Heart right ventricle (tissue), 16 donors: ENCODE results near the gene IL27RA. TPM values are rescaled to one million over a fixed set of nuclear protein-coding genes. Genes with fewer than 3 reads are reported as not detected.
A peak's percentile ranks its signal among the peaks of the same experiment; 100 is the strongest.
"Not testable (repeated sequence)": the region's sequence is repeated elsewhere in the genome, so short reads cannot be mapped to it uniquely, and the experiment has no call there.

Experiments
- ATAC-seq, 8 donors: fragments of 200-7000 bp; cut with Tn5 transposase; one replicate each; pipeline ENCODE4 v1.9.1; 2020; ENCODE audit warnings: mild to moderate bottlenecking in 8 of 8, moderate library complexity in 8 of 8, moderate number of reproducible peaks in 1 of 8
- DNase-seq, 2 donors: peaks; one replicate each; pipeline ENCODE4 v3.0.0-alpha.2; 2020
- H3K27ac ChIP-seq, 10 donors: fragments of 200-600 bp; sonication (generic) in 2 of 10; one replicate each; pipeline versions ENCODE4 v1.5.0 to v1.8.0; 2020 to 2022; ENCODE audit warnings: mild to moderate bottlenecking in 3 of 10
- H3K27me3 ChIP-seq, 7 donors: fragments of 200-600 bp; one replicate each; pipeline ENCODE4 v1.8.0; 2021 to 2022; ENCODE audit warnings: mild to moderate bottlenecking in 2 of 7
- H3K36me3 ChIP-seq, 9 donors: fragments of 200-600 bp; sonication (generic) in 1 of 9; one replicate each; pipeline versions ENCODE4 v1.5.0 to v1.8.0; 2020 to 2022; ENCODE audit warnings: mild to moderate bottlenecking in 2 of 9
- H3K4me1 ChIP-seq, 9 donors: fragments of 200-600 bp; sonication (generic) in 1 of 9; one replicate each; pipeline versions ENCODE4 v1.5.0 to v1.8.0; 2020 to 2022; ENCODE audit warnings: mild to moderate bottlenecking in 4 of 9
- H3K4me3 ChIP-seq, 10 donors: fragments of 200-600 bp; sonication (generic) in 2 of 10; one replicate each; pipeline versions ENCODE4 v1.5.0 to v1.8.0; 2020 to 2022; ENCODE audit warnings: mild to moderate bottlenecking in 7 of 10, moderate library complexity in 2 of 10
- H3K9me3 ChIP-seq, 11 donors: fragments of 200-600 bp in 10 of 11; sonication (generic) in 2 of 11; one replicate each; pipeline versions ENCODE4 v1.5.0 to v1.8.0; 2013 to 2022; ENCODE audit warnings: mild to moderate bottlenecking in 2 of 11, control low read depth in 1 of 11, moderate library complexity in 1 of 11
- WGBS, 2 donors: extraction: QIAGEN DNeasy Blood & Tissue Kit; methylation state at CpG; one replicate each; pipeline ENCODE4 v1.1.7; 2013; ENCODE audit warnings: inconsistent platforms in 1 of 2; 5-methylcytosine and 5-hydroxymethylcytosine counted together
- intact Hi-C, 10 donors: fragments of 100-400 bp; cut with DNase I; formaldehyde crosslinking; loops; one replicate each; pipeline versions ENCODE4 v1.11.1 to v1.14.2; 2022
- polyA plus RNA-seq, 2 donors: library from polyadenylated mRNA; stranded (reverse); fragments of 200-250 nt; gene quantifications; one replicate each; pipeline ENCODE4 v1.2.3, GENCODE V29; 2013
- total RNA-seq, 10 donors: library from RNA; stranded (reverse); fragmentation: NEBNext Ultra II Directional in 3 of 10; extraction: Animal tissue kit (Norgen Biotek cat#: 25700) in 3 of 10; gene quantifications; one replicate each; pipeline versions ENCODE4 v1.2.1 to v1.2.4, GENCODE V29; 2021 to 2023
- TF ChIP-seq, protein P1 (sequence below), 9 donors: fragments of 200-600 bp; sonication (generic) in 2 of 9; IDR thresholded peaks; one replicate each; pipeline versions ENCODE4 v1.5.0 to v1.8.0; 2021 to 2022; ENCODE audit warnings: antibody characterized with exemption in 9 of 9, mild to moderate bottlenecking in 5 of 9, moderate library complexity in 1 of 9
- donor health status: Arrhythmogenic right ventricular cardiomyopathy.
- donor health status: ischemic (EF 13 %, LVEDD 7.1; RV severe dilation, severe dysfunction).
- donor health status: healthy with polysubstance abuse.
- donor health status: DM: no; HTN: yes; CAD: no.
- donor health status: DM: no; HTN: no; CAD: no.
- donor health status: ischemic (EF 25% LVEDD 6.9; RV normal size, moderate dysfunction).
- donor health status: ischemic (EF 25% LVEDD 5.7; RV mildly dilated, moderate dysfunction).
- donor health status: healthy.
- donor health status: DM: yes; HTN: yes; CAD: no.
- donor health status: Ischemic cardiomyopathy.
- donor health status: ischemic (EF 35%, LVEDD 5.7; RV mildly dilated, moderate dysfunction).
- donor health status: nonischemic (EF 11% LVEDD 7.7; RV severe dilation, severe dysfunction).
- donor health status: DM: yes; HTN: yes; CAD: no.
- donor health status: PGD.
- donor health status: ischemic (EF 29% LVEDD 5.4; RV normal size, mild dysfunction).
- donor health status: nonischemic (EF 23%, LVEDD 6.1; RV moderate dilation, normal function).

Gene IL27RA
- total and polyA plus RNA-seq, 12 donors = 2.4 to 7.6 (median 4.1) TPM

DNA sequence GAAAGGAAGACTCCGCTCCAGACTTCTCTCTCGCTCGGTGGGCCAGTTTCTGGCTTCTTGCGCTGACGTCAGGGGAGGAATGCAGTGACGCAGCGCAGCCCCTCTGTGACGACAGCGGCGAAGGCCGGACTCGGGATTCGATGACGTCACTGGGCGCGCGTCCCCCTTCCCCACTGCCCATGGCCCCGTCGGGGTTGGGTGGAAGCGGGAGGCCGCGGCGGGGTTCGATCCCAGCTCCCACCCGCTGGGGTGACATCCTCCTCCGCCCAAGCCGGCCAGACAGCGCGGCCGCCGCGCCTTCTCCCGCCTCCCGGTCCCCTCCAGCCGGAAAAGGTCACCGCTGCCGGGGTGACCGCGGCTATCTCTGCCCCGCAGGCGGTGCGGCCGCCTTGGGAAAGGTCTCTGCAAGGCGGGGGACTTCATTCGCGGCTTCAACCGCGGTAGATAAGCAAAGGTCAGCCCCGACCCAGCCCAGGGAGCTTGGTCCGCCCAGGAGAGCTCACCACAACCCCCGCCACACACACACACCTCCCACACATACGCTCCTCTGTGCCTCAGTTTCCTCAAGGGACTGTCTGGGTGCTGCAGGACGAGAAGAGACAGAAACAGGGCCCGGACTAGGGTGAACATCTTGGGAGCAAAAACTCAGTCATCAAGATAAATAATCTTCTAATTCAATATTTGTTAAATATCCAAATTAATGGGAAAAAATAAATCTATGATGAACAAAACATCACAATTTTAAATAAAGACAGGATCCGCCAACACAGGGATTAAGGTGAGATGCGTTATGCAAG lies 24.6 kb upstream of the IL27RA start:
- Histone ChIP-seq H3K36me3 (no peaks in the 10 kb centered on the region), H3K4me1 (peaks cover 11 to 41% (median 35%) of the 10 kb centered on the region in 9 donors), H3K9me3 (no peaks in the 10 kb centered on the region), H3K27me3 (no peaks in the 10 kb centered on the region), H3K4me3 (peak overlapping the region; percentile 44 to 87 (median 74)), H3K27ac (peak overlapping the region; percentile 93 to 100 (median 98))
- intact Hi-C loops = loop anchor here in 3 of 10 donors (1.0 to 10.0 kb wide), 3 partner anchors 52 to 68 kb away; partner anchors contain the start of gene DCAF15 (in 3 of the 3)
- peak; percentile 35 to 72 (median 58) for ATAC-seq
- TF ChIP-seq, protein P1, sequence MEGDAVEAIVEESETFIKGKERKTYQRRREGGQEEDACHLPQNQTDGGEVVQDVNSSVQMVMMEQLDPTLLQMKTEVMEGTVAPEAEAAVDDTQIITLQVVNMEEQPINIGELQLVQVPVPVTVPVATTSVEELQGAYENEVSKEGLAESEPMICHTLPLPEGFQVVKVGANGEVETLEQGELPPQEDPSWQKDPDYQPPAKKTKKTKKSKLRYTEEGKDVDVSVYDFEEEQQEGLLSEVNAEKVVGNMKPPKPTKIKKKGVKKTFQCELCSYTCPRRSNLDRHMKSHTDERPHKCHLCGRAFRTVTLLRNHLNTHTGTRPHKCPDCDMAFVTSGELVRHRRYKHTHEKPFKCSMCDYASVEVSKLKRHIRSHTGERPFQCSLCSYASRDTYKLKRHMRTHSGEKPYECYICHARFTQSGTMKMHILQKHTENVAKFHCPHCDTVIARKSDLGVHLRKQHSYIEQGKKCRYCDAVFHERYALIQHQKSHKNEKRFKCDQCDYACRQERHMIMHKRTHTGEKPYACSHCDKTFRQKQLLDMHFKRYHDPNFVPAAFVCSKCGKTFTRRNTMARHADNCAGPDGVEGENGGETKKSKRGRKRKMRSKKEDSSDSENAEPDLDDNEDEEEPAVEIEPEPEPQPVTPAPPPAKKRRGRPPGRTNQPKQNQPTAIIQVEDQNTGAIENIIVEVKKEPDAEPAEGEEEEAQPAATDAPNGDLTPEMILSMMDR (IDR thresholded peaks at IDR 0.05) = peak in 1 of 9 donors; percentile 10
- WGBS, 2 donors = 4 to 5% methylated on average over 56 of the region's 56 CpGs
- peak in 1 of 2 donors; percentile 89 for DNase-seq

DNA sequence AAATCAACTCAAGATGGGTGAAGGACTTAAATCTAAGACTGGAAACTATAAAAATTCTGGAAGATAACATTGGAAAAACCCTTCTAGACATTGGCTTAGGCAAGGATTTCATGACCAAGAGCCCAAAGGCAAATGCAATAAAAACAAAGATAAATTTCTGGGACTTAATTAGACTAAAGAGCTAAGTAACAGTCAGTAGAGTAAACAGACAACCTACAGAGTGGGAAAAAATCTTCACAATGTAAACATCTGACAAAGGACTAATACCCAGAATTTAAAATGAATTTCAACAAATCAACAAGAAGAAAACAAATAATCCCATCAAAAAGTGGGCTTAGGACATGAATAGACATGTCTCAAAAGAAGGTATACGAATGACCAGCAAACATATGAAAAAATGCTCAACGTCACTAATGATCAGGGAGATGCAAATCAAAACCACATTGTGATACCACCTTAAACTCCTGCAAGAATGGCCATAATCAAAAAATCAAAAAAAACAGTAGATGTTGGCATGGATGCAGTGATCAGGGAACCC lies 19.1 kb upstream of the IL27RA start:
- H3K36me3 ChIP-seq = no peaks in the 10 kb centered on the region
- H3K4me3 ChIP-seq = no peak overlapping the region
- no peaks in the 10 kb centered on the region for H3K4me1 ChIP-seq
- no peak for DNase-seq
- no peak overlapping the region for H3K27ac ChIP-seq
- WGBS, 2 donors = 84 to 85% methylated on average over 2 of the region's 2 CpGs
- no peak for ATAC-seq
- TF ChIP-seq, protein P1 (IDR thresholded peaks at IDR 0.05) = no peak
- intact Hi-C loops = loop anchor here in 1 of 10 donors (5.0 kb wide), 1 partner anchor 60 kb away; the partner anchor contains the start of gene DCAF15
- no peaks in the 10 kb centered on the region for H3K9me3 ChIP-seq
- H3K27me3 ChIP-seq = no peaks in the 10 kb centered on the region

DNA sequence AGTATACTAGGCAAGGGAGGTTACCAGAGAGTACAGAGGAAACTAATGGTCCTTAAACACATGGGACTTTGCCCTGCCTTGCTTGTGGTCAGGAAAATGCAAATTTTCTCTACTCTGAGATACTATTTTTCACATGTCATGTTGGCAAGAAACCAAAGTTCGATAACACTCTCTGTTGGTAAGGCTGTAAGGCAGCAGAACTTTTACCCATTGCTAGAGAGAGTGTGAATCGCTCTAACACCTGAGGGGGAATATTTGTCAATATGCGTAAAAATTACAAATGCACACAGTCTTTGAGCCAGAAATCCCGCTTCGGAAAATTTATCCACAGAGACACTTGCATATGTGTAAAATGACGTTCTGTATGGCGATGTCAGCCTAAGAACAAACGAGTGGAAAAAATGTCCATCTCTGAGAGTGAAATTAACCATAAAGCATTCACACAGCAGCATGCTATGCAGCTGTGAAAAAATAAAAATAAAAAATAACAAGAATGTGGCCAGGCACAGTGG lies 16.0 kb upstream of the IL27RA start:
- peaks cover 0 to 5% (median 0%) of the 10 kb centered on the region in 9 donors for H3K4me1 ChIP-seq
- ATAC-seq = no peak
- no peaks in the 10 kb centered on the region for H3K9me3 ChIP-seq
- no peaks in the 10 kb centered on the region for H3K36me3 ChIP-seq
- TF ChIP-seq, protein P1 (IDR thresholded peaks at IDR 0.05) = no peak
- no peak for DNase-seq
- 77 to 79% methylated on average over 8 of the region's 8 CpGs for WGBS, 2 donors
- H3K4me3 ChIP-seq = no peak overlapping the region
- intact Hi-C loops = no loop called here
- no peaks in the 10 kb centered on the region for H3K27me3 ChIP-seq
- H3K27ac ChIP-seq = no peak overlapping the region

DNA sequence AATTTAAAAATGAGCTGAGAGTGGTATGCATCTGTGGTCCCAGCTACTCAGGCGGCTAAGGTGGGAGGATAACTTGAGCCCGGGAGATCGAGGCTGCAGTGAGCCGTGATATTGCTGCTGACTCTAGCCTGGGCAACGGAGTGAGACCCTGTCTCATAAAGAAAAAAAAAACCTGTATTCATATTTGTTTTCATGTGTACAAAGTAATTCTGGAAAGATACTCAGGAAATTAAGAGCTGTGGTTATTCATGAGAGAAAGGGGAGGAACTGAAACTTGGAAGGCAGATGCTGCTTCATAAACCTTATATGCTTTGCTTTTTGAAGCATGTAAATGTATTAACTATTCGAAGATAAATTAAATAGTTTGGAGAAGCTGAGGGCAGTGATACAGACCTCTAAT lies 12.5 kb upstream of the IL27RA start:
- intact Hi-C loops = no loop called here
- Histone ChIP-seq H3K9me3 (no peaks in the 10 kb centered on the region), H3K36me3 (no peaks in the 10 kb centered on the region), H3K27ac (no peak overlapping the region), H3K27me3 (no peaks in the 10 kb centered on the region), H3K4me3 (no peak overlapping the region), H3K4me1 (peaks cover 0 to 20% (median 0%) of the 10 kb centered on the region in 9 donors)
- 78 to 87% methylated on average over 6 of the region's 6 CpGs for WGBS, 2 donors
- no peak for DNase-seq
- TF ChIP-seq, protein P1 (IDR thresholded peaks at IDR 0.05) = no peak
- no peak for ATAC-seq

DNA sequence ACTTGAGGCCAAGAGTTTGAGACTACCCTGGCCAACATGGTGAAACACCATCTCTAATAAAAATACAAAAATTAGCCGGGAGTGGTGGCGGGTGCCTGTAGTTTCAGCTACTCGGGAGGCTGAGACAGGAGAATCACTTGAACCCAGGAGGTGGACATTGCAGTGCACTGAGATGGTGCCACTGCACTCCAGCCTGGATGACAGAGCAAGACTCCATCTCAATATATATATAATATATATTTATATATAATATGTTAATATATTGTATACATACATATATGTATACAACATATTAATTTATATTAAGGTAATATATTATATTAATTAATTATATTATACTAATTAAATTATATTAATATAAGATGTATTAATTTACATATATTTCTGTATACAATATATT lies 11.8 kb upstream of the IL27RA start:
- WGBS, 2 donors = 93 to 97% methylated on average over 3 of the region's 3 CpGs

More for the DNA sequence above, 11.8 kb upstream of the IL27RA start:
- H3K27me3 ChIP-seq, H3K36me3 ChIP-seq, DNase-seq, H3K4me3 ChIP-seq, H3K9me3 ChIP-seq, intact Hi-C loops, ATAC-seq, H3K27ac ChIP-seq: not testable (repeated sequence)
- H3K4me1 ChIP-seq = peaks cover 0 to 26% (median 0%) of the 10 kb centered on the region in 9 donors
